Mucosa of stomach (tissue), 1 donor: ENCODE data around the gene OR10AD1.
"Not testable (repeated sequence)": the region's sequence is repeated elsewhere in the genome, so short reads cannot be mapped to it uniquely, and the experiment has no call there.

Experiments used
- H3K27me3 ChIP-seq: one replicate; pipeline ENCODE4 v1.7.0; 2013; ENCODE audit warnings: mild to moderate bottlenecking, low read length; ENCODE audit not compliant: control insufficient read depth, insufficient read depth
- H3K36me3 ChIP-seq: one replicate; pipeline ENCODE4 v1.7.0; 2013; ENCODE audit warnings: low read length; ENCODE audit not compliant: control insufficient read depth, insufficient read depth
- H3K4me1 ChIP-seq: one replicate; pipeline ENCODE4 v1.7.0; 2013; ENCODE audit warnings: mild to moderate bottlenecking, low read length; ENCODE audit not compliant: control insufficient read depth, insufficient read depth
- H3K4me3 ChIP-seq: one replicate; pipeline ENCODE4 v1.7.0; 2013; ENCODE audit warnings: low read length
- H3K9ac ChIP-seq: one replicate; pipeline ENCODE4 v1.7.0; 2013; ENCODE audit warnings: mild to moderate bottlenecking, low read length, moderate library complexity
- H3K9me3 ChIP-seq: one replicate; pipeline ENCODE4 v1.7.0; 2013; ENCODE audit warnings: mild to moderate bottlenecking, low read length, moderate library complexity; ENCODE audit not compliant: control insufficient read depth
- donor health status: Pancreatic carcinoma.

The OR10AD1 gene

GRCh38 chr12:48175613-48176416 is 27.3 kb downstream of the OR10AD1 start:
- Histone ChIP-seq H3K36me3 (no peaks in the 10 kb centered on the region), H3K9me3 (no peaks in the 10 kb centered on the region), H3K4me1 (no peaks in the 10 kb centered on the region), H3K27me3 (peaks cover under 1% of the 10 kb centered on the region), H3K9ac (no peak overlapping the region), H3K4me3 (no peak overlapping the region)

GRCh38 chr12:48169011-48169410 is 34.1 kb downstream of the OR10AD1 start:
- no peaks in the 10 kb centered on the region for H3K36me3 ChIP-seq
- no peaks in the 10 kb centered on the region for H3K9me3 ChIP-seq
- H3K4me3 ChIP-seq, result no peak overlapping the region
- H3K9ac ChIP-seq, result no peak overlapping the region
- no peaks in the 10 kb centered on the region for H3K4me1 ChIP-seq
- H3K27me3 ChIP-seq, result no peaks in the 10 kb centered on the region

- Histone ChIP-seq H3K4me1 (no peaks in the 10 kb centered on the region), H3K27me3 (no peaks in the 10 kb centered on the region), H3K9ac (no peak overlapping the region), H3K9me3 (no peaks in the 10 kb centered on the region), H3K4me3 (no peak overlapping the region), H3K36me3 (no peaks in the 10 kb centered on the region)
Observed at GRCh38 chr12:48165089-48165981, 37.8 kb downstream of the OR10AD1 start.

GRCh38 chr12:48164451-48164850 is 38.6 kb downstream of the OR10AD1 start:
- no peaks in the 10 kb centered on the region for H3K36me3 ChIP-seq
- no peaks in the 10 kb centered on the region for H3K9me3 ChIP-seq
- H3K4me1 ChIP-seq, result no peaks in the 10 kb centered on the region
- no peak overlapping the region for H3K9ac ChIP-seq
- H3K4me3 ChIP-seq, result no peak overlapping the region
- no peaks in the 10 kb centered on the region for H3K27me3 ChIP-seq

- Histone ChIP-seq H3K4me1 (no peaks in the 10 kb centered on the region), H3K9me3 (no peaks in the 10 kb centered on the region), H3K4me3 (no peak overlapping the region), H3K27me3 (no peaks in the 10 kb centered on the region), H3K36me3 (no peaks in the 10 kb centered on the region), H3K9ac (no peak overlapping the region)
Observed at GRCh38 chr12:48163150-48163747, 39.8 kb downstream of the OR10AD1 start.

GRCh38 chr12:48160807-48161206 is 42.3 kb downstream of the OR10AD1 start:
- Histone ChIP-seq H3K36me3 (no peaks in the 10 kb centered on the region), H3K27me3 (no peaks in the 10 kb centered on the region), H3K9me3 (no peaks in the 10 kb centered on the region), H3K9ac (no peak overlapping the region), H3K4me3 (no peak overlapping the region), H3K4me1 (no peaks in the 10 kb centered on the region)

- Histone ChIP-seq H3K4me3 (no peak overlapping the region), H3K36me3 (no peaks in the 10 kb centered on the region), H3K27me3 (no peaks in the 10 kb centered on the region), H3K4me1 (no peaks in the 10 kb centered on the region), H3K9me3 (no peaks in the 10 kb centered on the region), H3K9ac (no peak overlapping the region)
Observed at GRCh38 chr12:48160046-48160445, 43.0 kb downstream of the OR10AD1 start.

- Histone ChIP-seq H3K9ac (peak overlapping the region; percentile 78), H3K27me3 (no peaks in the 10 kb centered on the region), H3K36me3 (no peaks in the 10 kb centered on the region), H3K4me3 (peak overlapping the region; percentile 93), H3K9me3 (no peaks in the 10 kb centered on the region), H3K4me1 (no peaks in the 10 kb centered on the region)
Observed at GRCh38 chr12:48157889-48158370, 45.2 kb downstream of the OR10AD1 start.

- Histone ChIP-seq H3K9me3 (no peaks in the 10 kb centered on the region), H3K27me3 (no peaks in the 10 kb centered on the region), H3K4me1 (no peaks in the 10 kb centered on the region), H3K9ac (peak within 1 kb of the TSS; percentile 78), H3K4me3 (peak within 1 kb of the TSS; percentile 93), H3K36me3 (no peaks in the 10 kb centered on the region)
Observed at GRCh38 chr12:48157018-48157888, 45.8 kb downstream of the OR10AD1 start, which contains the start of gene ASB8. Gene ASB8, minus strand, starts transcription at chr12:48157515. Its CDS starts 4,019 bp downstream, at chr12:48153496.

- Histone ChIP-seq H3K4me3 (peak overlapping the region; percentile 93), H3K27me3 (no peaks in the 10 kb centered on the region), H3K4me1 (no peaks in the 10 kb centered on the region), H3K36me3 (no peaks in the 10 kb centered on the region), H3K9me3 (no peaks in the 10 kb centered on the region), H3K9ac (peak overlapping the region; percentile 78)
Observed at GRCh38 chr12:48156652-48157017, 46.5 kb downstream of the OR10AD1 start.

- not testable (repeated sequence) for H3K36me3 ChIP-seq, H3K9ac ChIP-seq, H3K4me1 ChIP-seq, H3K27me3 ChIP-seq, H3K9me3 ChIP-seq, H3K4me3 ChIP-seq
Observed at GRCh38 chr12:48155786-48156185, 47.3 kb downstream of the OR10AD1 start.
